T-cell (primary cell): Measurements from ENCODE around the gene CYFIP2. TPM values are rescaled to one million over a fixed set of nuclear protein-coding genes. Genes with fewer than 3 reads are reported as not detected.

Experiments used
- ATAC-seq, 4 experiments: fragments of 200-7000 bp in 3 of 4; fragments of 150-1000 bp in 1 of 4; cut with Tn5 transposase; replicated peaks in 1 of 4; 1 replicate in 3 of 4; 2 replicates in 1 of 4; pipeline ENCODE4 v1.10.0; 2021; ENCODE audit warnings: moderate library complexity in 3 of 4, mild to moderate bottlenecking in 2 of 4, moderate number of reproducible peaks in 1 of 4
- CTCF ChIA-PET, 2 donors: fragments of 300-600 bp; sonication (Branson Sonifier 250); formaldehyde crosslinking; loops; one replicate each; lab custom pipeline; 2022; ENCODE audit warnings: antibody characterized with exemption in 2 of 2; lab: Charles Lee
- POLR2A ChIA-PET, 2 donors: fragments of 300-600 bp; sonication (Branson Sonifier 250); formaldehyde crosslinking; loops; one replicate each; lab custom pipeline; 2022; ENCODE audit warnings: antibody characterized with exemption in 2 of 2; lab: Charles Lee
- DNase-seq, 35 experiments: peaks; one replicate each; pipeline versions ENCODE4 v3.0.0 to v3.0.0-alpha.2; 2013 to 2023
- H3K27ac ChIP-seq: one replicate; pipeline ENCODE4 v1.5.1; 2013; ENCODE audit warnings: low read length
- H3K27me3 ChIP-seq, 2 experiments: replicated peaks in 1 of 2; 1 replicate in 1 of 2; 2 replicates in 1 of 2; pipeline versions ENCODE4 v1.6.1 to v1.7.0; 2013; ENCODE audit warnings: low read length in 1 of 2, mixed read lengths in 1 of 2; ENCODE audit not compliant: control insufficient read depth in 2 of 2, insufficient read depth in 2 of 2; ENCODE audit errors: extremely low read depth in 1 of 2
- H3K36me3 ChIP-seq, 2 donors: 1 replicate in 1 of 2; 2 replicates in 1 of 2; pipeline versions ENCODE4 v1.6.1 to v1.7.0; 2013; ENCODE audit warnings: low read length in 1 of 2; ENCODE audit not compliant: control insufficient read depth in 2 of 2, insufficient read depth in 1 of 2; ENCODE audit errors: extremely low read depth in 1 of 2
- H3K4me1 ChIP-seq, 2 experiments: 1 replicate in 1 of 2; 2 replicates in 1 of 2; pipeline versions ENCODE4 v1.6.1 to v1.7.0; 2013; ENCODE audit warnings: low read length in 2 of 2, mixed read lengths in 1 of 2; ENCODE audit not compliant: insufficient read depth in 2 of 2, control insufficient read depth in 1 of 2; ENCODE audit errors: extremely low read depth in 1 of 2
- H3K4me3 ChIP-seq, 2 donors: 1 replicate in 1 of 2; 2 replicates in 1 of 2; pipeline versions ENCODE4 v1.5.1 to v1.7.0; 2013; ENCODE audit warnings: mild to moderate bottlenecking in 2 of 2, low read length in 1 of 2, moderate library complexity in 1 of 2; ENCODE audit not compliant: control insufficient read depth in 1 of 2; ENCODE audit errors: extremely low read depth in 1 of 2
- H3K9me3 ChIP-seq: 2 replicates; pipeline ENCODE4 v1.7.0; 2013
- H3K27ac Mint-ChIP-seq, 2 donors: one replicate each; pipeline ENCODE4 v1.8.0; 2020 to 2021; ENCODE audit warnings: mild to moderate bottlenecking in 2 of 2, mixed read lengths in 2 of 2
- H3K27me3 Mint-ChIP-seq, 2 donors: one replicate each; pipeline ENCODE4 v1.8.0; 2021 to 2022; ENCODE audit warnings: mixed read lengths in 2 of 2
- H3K36me3 Mint-ChIP-seq: one replicate; pipeline ENCODE4 v1.8.0; 2021; ENCODE audit warnings: mixed read lengths
- H3K4me1 Mint-ChIP-seq, 3 donors: one replicate each; pipeline ENCODE4 v1.8.0; 2020 to 2022; ENCODE audit warnings: mixed read lengths in 3 of 3, mild to moderate bottlenecking in 1 of 3
- H3K4me3 Mint-ChIP-seq, 3 donors: one replicate each; pipeline ENCODE4 v1.8.0; 2020 to 2022; ENCODE audit warnings: mild to moderate bottlenecking in 3 of 3, mixed read lengths in 3 of 3, moderate library complexity in 3 of 3
- H3K9me3 Mint-ChIP-seq, 3 donors: one replicate each; pipeline ENCODE4 v1.8.0; 2020 to 2022; ENCODE audit warnings: mixed read lengths in 3 of 3
- WGBS: methylation state at CpG from one replicate; pipeline ENCODE4 v1.1.5; 2013; ENCODE audit warnings: missing lambda C conversion rate; ENCODE audit not compliant: insufficient coverage; 5-methylcytosine and 5-hydroxymethylcytosine counted together
- total RNA-seq, 35 experiments: library from RNA in 6 of 35; stranded (reverse) in 6 of 35; fragments of 120-200 nt in 1 of 35; gene quantifications; one replicate each; pipeline versions ENCODE4 v1.2.1 to v1.2.4 and lab custom pipeline; 2013 to 2026

The CYFIP2 gene
- total RNA-seq, 5 donors from 2014 or later (not counting 1 experiment from before 2014, with no cell fraction given): 362 to 497 (median 398) TPM

DNA sequence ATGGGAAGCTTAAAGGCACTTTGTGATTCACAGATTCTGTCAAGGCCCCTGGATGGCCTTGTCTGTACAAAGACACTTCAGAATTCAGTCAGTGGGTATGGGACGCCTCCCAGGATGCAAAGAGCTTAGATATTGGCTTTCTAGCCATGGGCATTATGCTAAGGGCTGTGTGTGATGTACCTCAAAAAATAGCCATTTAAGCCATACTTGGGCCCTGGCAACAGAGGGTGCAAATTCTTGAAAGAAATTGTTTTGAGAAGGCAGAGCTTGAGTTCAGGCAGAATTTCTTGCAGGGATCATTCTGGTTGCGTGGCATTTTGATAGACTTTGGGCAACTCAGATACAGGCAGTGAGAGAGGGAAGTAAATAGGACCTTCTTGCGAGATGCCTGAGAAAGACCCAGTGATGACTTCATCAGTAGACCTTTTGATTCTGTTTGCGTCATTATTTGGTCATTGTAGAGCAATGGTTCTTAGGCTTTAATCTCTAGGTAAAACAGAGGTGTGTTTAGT is 3.9 kb downstream of the CYFIP2 start:
- POLR2A ChIA-PET: interaction anchor here in 1 of 2 donors (0.6 kb wide), 1 partner anchor 14 kb away, joined by 3 read pairs; no protein-coding TSS in a partner anchor
- no peaks in the 10 kb centered on the region for H3K27me3 Mint-ChIP-seq
- CTCF ChIA-PET: interaction anchor here in 1 of 2 donors (0.9 to 1.1 kb wide), 2 partner anchors 17 to 34 kb away, joined by 3 read pairs; no protein-coding TSS in a partner anchor
- Histone ChIP-seq H3K9me3 (no peaks in the 10 kb centered on the region), H3K4me3 (peak overlapping the region in 1 of 2 donors; percentile 68), H3K27me3 (no peaks in the 10 kb centered on the region), H3K27ac (peak overlapping the region; percentile 81), H3K36me3 (peaks cover 0 to 26% of the 10 kb centered on the region in 2 donors), H3K4me1 (peaks cover 67 to 86% of the 10 kb centered on the region in 2 experiments)
- ATAC-seq (no peak), DNase-seq (peak in 1 of 35 experiments; percentile 40)
- H3K4me1 Mint-ChIP-seq: peaks cover 82 to 89% (median 89%) of the 10 kb centered on the region in 3 donors
- no peaks in the 10 kb centered on the region for H3K9me3 Mint-ChIP-seq
- peak overlapping the region; percentile 62 to 93 (median 92) for H3K4me3 Mint-ChIP-seq
- WGBS: 56% methylated on average over 4 of the region's 4 CpGs
- peak overlapping the region; percentile 99 for H3K27ac Mint-ChIP-seq
- peaks cover 28% of the 10 kb centered on the region for H3K36me3 Mint-ChIP-seq

DNA sequence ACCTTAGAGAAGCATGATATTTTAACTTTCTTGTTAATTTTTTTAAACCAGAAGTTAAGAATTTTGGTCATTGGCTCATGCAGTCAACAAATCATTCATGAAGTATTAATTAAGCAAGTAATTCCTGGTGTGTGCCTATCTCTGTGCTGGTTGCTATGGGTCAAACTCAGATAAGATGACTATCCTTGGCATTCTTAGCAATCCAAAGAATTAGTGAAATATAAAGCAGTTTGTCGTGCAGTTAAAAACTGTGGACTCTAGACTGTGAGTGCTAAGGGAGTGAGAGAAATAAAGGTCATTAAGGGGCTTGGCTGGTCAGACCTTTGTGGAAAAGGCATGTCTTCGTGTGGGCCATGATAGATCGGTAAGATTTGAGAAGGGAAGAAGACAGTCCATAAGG is 4.8 kb downstream of the CYFIP2 start:
- no peak for ATAC-seq
- CTCF ChIA-PET: interaction anchor here (1.3 to 2.7 kb wide), 2 partner anchors 17 to 32 kb away, joined by 3 to 30 read pairs; no protein-coding TSS in a partner anchor
- Mint-ChIP-seq H3K27me3 (no peaks in the 10 kb centered on the region), H3K4me1 (peaks cover 79 to 87% (median 86%) of the 10 kb centered on the region in 3 donors), H3K27ac (peak overlapping the region; percentile 99), H3K36me3 (peaks cover 31% of the 10 kb centered on the region), H3K9me3 (no peaks in the 10 kb centered on the region), H3K4me3 (peak overlapping the region; percentile 55 to 92 (median 65))
- Histone ChIP-seq H3K4me3 (no peak overlapping the region), H3K9me3 (no peaks in the 10 kb centered on the region), H3K27ac (peak overlapping the region; percentile 81), H3K4me1 (peaks cover 66 to 76% of the 10 kb centered on the region in 2 experiments), H3K36me3 (peaks cover 0 to 26% of the 10 kb centered on the region in 2 donors), H3K27me3 (no peaks in the 10 kb centered on the region)
- DNase-seq: no peak
- POLR2A ChIA-PET: interaction anchor here in 1 of 2 donors (1.7 kb wide), 1 partner anchor 18 kb away, joined by 6 read pairs; no protein-coding TSS in a partner anchor
- WGBS: 73% methylated on average over 3 of the region's 3 CpGs

DNA sequence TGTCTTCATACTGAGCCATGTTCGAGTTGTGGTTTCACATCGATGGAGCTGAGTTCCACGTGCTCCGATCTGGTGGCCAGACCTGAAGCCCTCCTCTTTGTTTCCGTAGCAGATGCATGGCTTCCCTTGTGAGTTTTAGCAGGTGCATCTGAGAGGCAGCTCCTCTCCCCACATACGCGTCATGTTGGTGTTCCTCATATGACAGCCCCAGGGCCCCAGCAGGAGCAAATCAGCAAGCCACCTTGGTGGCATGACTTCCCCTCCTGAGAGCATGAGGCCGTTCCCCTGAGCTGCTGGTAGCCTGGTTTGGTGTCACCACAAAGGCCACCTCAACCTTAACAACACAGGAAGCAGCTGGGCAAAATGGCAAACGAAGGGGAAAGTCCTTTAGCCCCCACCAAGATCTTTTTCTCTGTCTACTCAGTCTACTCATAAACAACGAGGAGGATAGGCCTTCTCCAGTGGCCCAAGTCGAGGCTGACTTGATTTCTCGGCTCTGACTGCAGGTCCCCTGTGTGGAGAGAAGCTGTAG is 5.9 kb downstream of the CYFIP2 start:
- no peaks in the 10 kb centered on the region for H3K27me3 Mint-ChIP-seq
- WGBS: 0% methylated on average over 4 of the region's 12 CpGs
- H3K27ac Mint-ChIP-seq: peak overlapping the region; percentile 99
- peaks cover 31% of the 10 kb centered on the region for H3K36me3 Mint-ChIP-seq
- ChIA-PET CTCF (interaction anchor here (0.6 to 3.0 kb wide), 11 partner anchors 8 to 129 kb away, joined by 3 to 30 read pairs (median 5); partner anchors contain the start of gene MED7 (in 1 of the 2)), POLR2A (interaction anchor here (0.6 to 3.2 kb wide), 9 partner anchors 18 to 129 kb away, joined by 3 to 10 read pairs (median 4); partner anchors contain the start of gene MED7 (in 1 of the 2))
- peak; percentile 63 to 99 (median 91) for DNase-seq
- H3K4me3 ChIP-seq: peak overlapping the region in 1 of 2 donors; percentile 3
- H3K4me3 Mint-ChIP-seq: peak overlapping the region; percentile 65 to 92 (median 73)
- H3K9me3 Mint-ChIP-seq: no peaks in the 10 kb centered on the region
- no peaks in the 10 kb centered on the region for H3K27me3 ChIP-seq
- peak overlapping the region; percentile 81 for H3K27ac ChIP-seq
- H3K36me3 ChIP-seq: peaks cover 0 to 26% of the 10 kb centered on the region in 2 donors
- H3K9me3 ChIP-seq: no peaks in the 10 kb centered on the region
- peaks cover 73 to 74% of the 10 kb centered on the region in 2 experiments for H3K4me1 ChIP-seq
- H3K4me1 Mint-ChIP-seq: peaks cover 89 to 94% (median 93%) of the 10 kb centered on the region in 3 donors
- ATAC-seq: peak; percentile 91 to 94 (median 92)

DNA sequence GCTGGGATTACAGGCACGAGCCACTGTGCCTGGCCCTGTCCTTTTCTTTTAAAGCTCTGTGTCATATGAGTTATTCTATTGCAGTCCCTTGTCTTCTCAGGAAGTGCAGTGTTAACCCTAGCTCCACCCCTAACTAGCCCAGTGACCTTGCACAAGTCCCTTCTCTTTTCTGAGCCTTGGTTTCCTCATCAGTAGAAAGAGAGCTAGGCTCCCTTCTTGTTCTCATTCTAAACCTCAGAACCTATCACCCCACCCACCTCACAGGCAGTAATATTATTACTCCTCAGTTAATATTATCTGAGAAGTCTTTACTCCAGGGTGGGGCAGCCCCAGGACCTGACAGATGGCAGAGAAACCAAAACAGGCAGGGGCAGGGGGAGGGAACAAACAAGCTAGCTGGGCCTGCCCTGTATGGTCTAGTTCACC is 7.2 kb downstream of the CYFIP2 start:
- peaks cover 89 to 92% (median 91%) of the 10 kb centered on the region in 3 donors for H3K4me1 Mint-ChIP-seq
- H3K27me3 Mint-ChIP-seq: no peaks in the 10 kb centered on the region
- ChIA-PET CTCF (interaction anchor here (0.6 to 3.0 kb wide), 10 partner anchors 10 to 130 kb away, joined by 3 to 30 read pairs (median 5); partner anchors contain the start of genes ITK (in 1 of the 2) and MED7 (in 1 of the 2)), POLR2A (interaction anchor here (0.6 to 3.2 kb wide), 11 partner anchors 9 to 130 kb away, joined by 3 to 10 read pairs (median 4); partner anchors contain the start of gene MED7 (in 1 of the 2))
- Histone ChIP-seq H3K27me3 (no peaks in the 10 kb centered on the region), H3K36me3 (peaks cover 0 to 23% of the 10 kb centered on the region in 2 donors), H3K9me3 (no peaks in the 10 kb centered on the region), H3K27ac (peak overlapping the region; percentile 81), H3K4me3 (peak overlapping the region; percentile 3 to 38), H3K4me1 (peaks cover 67 to 75% of the 10 kb centered on the region in 2 experiments)
- H3K36me3 Mint-ChIP-seq: peaks cover 26% of the 10 kb centered on the region
- DNase-seq (peak in 4 of 35 experiments; percentile 15 to 59 (median 24)), ATAC-seq (no peak)
- H3K9me3 Mint-ChIP-seq: no peaks in the 10 kb centered on the region
- peak overlapping the region; percentile 91 to 99 for H3K27ac Mint-ChIP-seq
- WGBS: no CpG with 5 or more reads among the region's 1 CpG
- H3K4me3 Mint-ChIP-seq: peak overlapping the region; percentile 54 to 92 (median 65)

DNA sequence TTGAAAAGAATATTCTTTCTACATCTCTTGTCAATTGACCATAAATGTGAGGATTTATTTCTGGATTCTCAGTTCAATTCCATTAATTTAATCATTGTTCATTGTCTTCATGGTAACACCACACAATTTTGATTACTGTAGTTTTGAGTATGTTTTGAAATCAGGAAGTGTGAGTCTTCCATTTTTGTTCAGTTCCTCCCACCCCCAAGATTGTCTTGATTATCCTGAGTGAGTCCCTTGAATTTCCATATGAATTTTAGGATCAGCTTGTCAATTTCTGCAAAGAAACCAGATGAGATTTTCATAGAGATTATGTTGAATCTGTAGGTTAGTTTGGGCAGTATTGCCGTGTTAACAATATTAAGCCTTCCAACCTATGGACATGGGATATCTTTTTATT is 9.5 kb downstream of the CYFIP2 start:
- WGBS: no CpG with 5 or more reads among the region's 1 CpG
- ChIA-PET CTCF (interaction anchor here (0.6 to 1.1 kb wide), 3 partner anchors 29 to 123 kb away, joined by 3 read pairs; no protein-coding TSS in a partner anchor), POLR2A (interaction anchor here in 1 of 2 donors (0.6 kb wide), 1 partner anchor 67 kb away, joined by 3 read pairs; no protein-coding TSS in a partner anchor)
- peaks cover 20% of the 10 kb centered on the region for H3K36me3 Mint-ChIP-seq
- ATAC-seq (no peak), DNase-seq (no peak)
- Histone ChIP-seq H3K9me3 (no peaks in the 10 kb centered on the region), H3K4me1 (peaks cover 57 to 71% of the 10 kb centered on the region in 2 experiments), H3K4me3 (no peak overlapping the region), H3K27me3 (no peaks in the 10 kb centered on the region), H3K36me3 (peaks cover 0 to 11% of the 10 kb centered on the region in 2 donors), H3K27ac (peak overlapping the region; percentile 26)
- H3K27me3 Mint-ChIP-seq: no peaks in the 10 kb centered on the region
- H3K4me3 Mint-ChIP-seq: peak overlapping the region in 2 of 3 donors; percentile 5 to 27
- no peaks in the 10 kb centered on the region for H3K9me3 Mint-ChIP-seq
- peak overlapping the region; percentile 82 to 83 for H3K27ac Mint-ChIP-seq
- peaks cover 89 to 91% (median 90%) of the 10 kb centered on the region in 3 donors for H3K4me1 Mint-ChIP-seq
